ENCODE results near the gene NLRP3. TPM values are rescaled to one million over a fixed set of nuclear protein-coding genes. Genes with fewer than 3 reads are reported as not detected.
"Not testable (repeated sequence)": the region's sequence is repeated elsewhere in the genome, so short reads cannot be mapped to it uniquely, and the experiment has no call there.

Gene NLRP3
- total RNA-seq (1 to 10 TPM; 9.2 TPM), total RNA-seq (1.8 to 2.2 reads per million in 2 donors)

GRCh38 chr1:247415423-247416361 lies at the start of gene NLRP3:
NLRP3 (plus strand) TSS chr1:247416173; CDS start chr1:247418801, 2,628 bp downstream.
- Mint-ChIP-seq H3K36me3 (ENCODE audit: low read depth) (peaks cover 5% of the 10 kb centered on the region), H3K4me3 (peak within 1 kb of the TSS; percentile 98), H3K4me1 (peaks cover 41% of the 10 kb centered on the region), H3K27me3 (no peaks in the 10 kb centered on the region), H3K27ac (peak within 1 kb of the TSS; percentile 94)
- ATAC-seq (peak; percentile 92), DNase-seq (peak in 2 of 3 donors; percentile 18)
- no peaks in the 10 kb centered on the region for H3K9me3 ChIP-seq (ENCODE audit: control insufficient read depth, low read length, poor library complexity, severe bottlenecking)

GRCh38 chr1:247366345-247366744 lies 49.6 kb upstream of the NLRP3 start:
- not testable (repeated sequence) for H3K4me1 Mint-ChIP-seq; DNase-seq; ATAC-seq; H3K27ac Mint-ChIP-seq; H3K9me3 ChIP-seq (ENCODE audit: control insufficient read depth, low read length, poor library complexity, severe bottlenecking); H3K36me3 Mint-ChIP-seq (ENCODE audit: low read depth); H3K4me3 Mint-ChIP-seq
- peaks cover 38% of the 10 kb centered on the region for H3K27me3 Mint-ChIP-seq

- DNase-seq (no peak), ATAC-seq (no peak)
- peaks cover 41% of the 10 kb centered on the region for H3K27me3 Mint-ChIP-seq
- H3K4me3 Mint-ChIP-seq, result no peak overlapping the region
- H3K9me3 ChIP-seq (ENCODE audit: control insufficient read depth, low read length, poor library complexity, severe bottlenecking), result no peaks in the 10 kb centered on the region
- no peaks in the 10 kb centered on the region for H3K36me3 Mint-ChIP-seq (ENCODE audit: low read depth)
- no peaks in the 10 kb centered on the region for H3K4me1 Mint-ChIP-seq
- H3K27ac Mint-ChIP-seq, result no peak overlapping the region
Observed at GRCh38 chr1:247366926-247367645, 48.9 kb upstream of the NLRP3 start.

GRCh38 chr1:247367786-247368422 lies 48.1 kb upstream of the NLRP3 start:
- DNase-seq, result no peak
- no peaks in the 10 kb centered on the region for H3K4me1 Mint-ChIP-seq
- peaks cover 48% of the 10 kb centered on the region for H3K27me3 Mint-ChIP-seq
- no peaks in the 10 kb centered on the region for H3K9me3 ChIP-seq (ENCODE audit: control insufficient read depth, low read length, poor library complexity, severe bottlenecking)
- no peaks in the 10 kb centered on the region for H3K36me3 Mint-ChIP-seq (ENCODE audit: low read depth)
- no peak overlapping the region for H3K4me3 Mint-ChIP-seq
- no peak overlapping the region for H3K27ac Mint-ChIP-seq
- ATAC-seq, result no peak

GRCh38 chr1:247368490-247369145 lies 47.4 kb upstream of the NLRP3 start:
- ATAC-seq (no peak), DNase-seq (no peak)
- Mint-ChIP-seq H3K4me3 (no peak overlapping the region), H3K36me3 (ENCODE audit: low read depth) (no peaks in the 10 kb centered on the region), H3K4me1 (no peaks in the 10 kb centered on the region), H3K27me3 (peaks cover 48% of the 10 kb centered on the region), H3K27ac (no peak overlapping the region)
- H3K9me3 ChIP-seq (ENCODE audit: control insufficient read depth, low read length, poor library complexity, severe bottlenecking), result no peaks in the 10 kb centered on the region

- no peaks in the 10 kb centered on the region for H3K9me3 ChIP-seq (ENCODE audit: control insufficient read depth, low read length, poor library complexity, severe bottlenecking)
- no peak for ATAC-seq
- H3K27ac Mint-ChIP-seq, result no peak overlapping the region
- no peak for DNase-seq
- peaks cover 3% of the 10 kb centered on the region for H3K4me1 Mint-ChIP-seq
- H3K36me3 Mint-ChIP-seq (ENCODE audit: low read depth), result no peaks in the 10 kb centered on the region
- peaks cover 45% of the 10 kb centered on the region for H3K27me3 Mint-ChIP-seq
- no peak overlapping the region for H3K4me3 Mint-ChIP-seq
Observed at GRCh38 chr1:247370786-247371732, 44.9 kb upstream of the NLRP3 start.

- H3K4me1 Mint-ChIP-seq, result peaks cover 3% of the 10 kb centered on the region
- DNase-seq (no peak), ATAC-seq (no peak)
- H3K27ac Mint-ChIP-seq, result no peak overlapping the region
- no peaks in the 10 kb centered on the region for H3K9me3 ChIP-seq (ENCODE audit: control insufficient read depth, low read length, poor library complexity, severe bottlenecking)
- H3K36me3 Mint-ChIP-seq (ENCODE audit: low read depth), result no peaks in the 10 kb centered on the region
- H3K4me3 Mint-ChIP-seq, result no peak overlapping the region
- H3K27me3 Mint-ChIP-seq, result peaks cover 39% of the 10 kb centered on the region
Observed at GRCh38 chr1:247371801-247372259, 44.1 kb upstream of the NLRP3 start.

- H3K9me3 ChIP-seq (ENCODE audit: control insufficient read depth, low read length, poor library complexity, severe bottlenecking), result no peaks in the 10 kb centered on the region
- Mint-ChIP-seq H3K27me3 (peaks cover 28% of the 10 kb centered on the region), H3K4me1 (peaks cover 3% of the 10 kb centered on the region), H3K36me3 (ENCODE audit: low read depth) (no peaks in the 10 kb centered on the region), H3K27ac (peak overlapping the region; percentile 34), H3K4me3 (peak overlapping the region; percentile 79)
- ATAC-seq (peak; percentile 81), DNase-seq (peak; percentile 19 to 40 (median 23))
Observed at GRCh38 chr1:247373721-247374141, 42.2 kb upstream of the NLRP3 start.

- not testable (repeated sequence) for ATAC-seq, H3K4me3 Mint-ChIP-seq
Observed at GRCh38 chr1:247374651-247375334, 41.2 kb upstream of the NLRP3 start.

GRCh38 chr1:247375747-247376146 lies 40.2 kb upstream of the NLRP3 start:
- H3K9me3 ChIP-seq (ENCODE audit: control insufficient read depth, low read length, poor library complexity, severe bottlenecking), result no peaks in the 10 kb centered on the region
- Mint-ChIP-seq H3K4me1 (peaks cover 3% of the 10 kb centered on the region), H3K36me3 (ENCODE audit: low read depth) (no peaks in the 10 kb centered on the region), H3K27ac (no peak overlapping the region), H3K27me3 (peaks cover 23% of the 10 kb centered on the region), H3K4me3 (no peak overlapping the region)
- ATAC-seq (no peak), DNase-seq (no peak)

More at GRCh38 chr1:247374651-247375334, 41.2 kb upstream of the NLRP3 start:
- Mint-ChIP-seq H3K27me3 (peaks cover 23% of the 10 kb centered on the region), H3K27ac (peak overlapping the region; percentile 34)
- not testable (repeated sequence) for H3K9me3 ChIP-seq (ENCODE audit: control insufficient read depth, low read length, poor library complexity, severe bottlenecking); H3K36me3 Mint-ChIP-seq (ENCODE audit: low read depth); H3K4me1 Mint-ChIP-seq; DNase-seq

- Mint-ChIP-seq H3K4me1 (peaks cover 3% of the 10 kb centered on the region), H3K4me3 (no peak overlapping the region), H3K27me3 (peaks cover 22% of the 10 kb centered on the region), H3K36me3 (ENCODE audit: low read depth) (no peaks in the 10 kb centered on the region), H3K27ac (no peak overlapping the region)
- DNase-seq (no peak), ATAC-seq (no peak)
- H3K9me3 ChIP-seq (ENCODE audit: control insufficient read depth, low read length, poor library complexity, severe bottlenecking), result no peaks in the 10 kb centered on the region
Observed at GRCh38 chr1:247376659-247377058, 39.3 kb upstream of the NLRP3 start.
